H7 (cell line): ENCODE data around the gene PARD3. TPM values are rescaled to one million over a fixed set of nuclear protein-coding genes. Genes with fewer than 3 reads are reported as not detected.
"Not testable (repeated sequence)": the region's sequence is repeated elsewhere in the genome, so short reads cannot be mapped to it uniquely, and the experiment has no call there.

Source experiments
- DNase-seq: peaks from one replicate; pipeline ENCODE4 v3.0.0; 2012
- H3K27me3 ChIP-seq: 2 replicates; pipeline ENCODE4 v1.6.0; 2011; ENCODE audit warnings: mild to moderate bottlenecking, low read length; ENCODE audit not compliant: control insufficient read depth, insufficient read depth
- H3K36me3 ChIP-seq: replicated peaks from 2 replicates; pipeline ENCODE4 v1.5.1; 2011; ENCODE audit warnings: low read length; ENCODE audit not compliant: control insufficient read depth, insufficient read depth
- H3K4me3 ChIP-seq: 2 replicates; pipeline ENCODE4 v1.5.1; 2011; ENCODE audit warnings: low read depth, mild to moderate bottlenecking, control low read depth, low read length, moderate library complexity; ENCODE audit not compliant: insufficient read depth
- total RNA-seq: library from RNA; depleted of rRNA; stranded (reverse); fragments of >200 nt; shearing (Covaris generic); gene quantifications from 2 replicates; pipeline ENCODE4 v1.2.3, GENCODE V29; 2014

The PARD3 gene
- total RNA-seq, 1 experiment from 2014 or later: 51.1 TPM

DNA sequence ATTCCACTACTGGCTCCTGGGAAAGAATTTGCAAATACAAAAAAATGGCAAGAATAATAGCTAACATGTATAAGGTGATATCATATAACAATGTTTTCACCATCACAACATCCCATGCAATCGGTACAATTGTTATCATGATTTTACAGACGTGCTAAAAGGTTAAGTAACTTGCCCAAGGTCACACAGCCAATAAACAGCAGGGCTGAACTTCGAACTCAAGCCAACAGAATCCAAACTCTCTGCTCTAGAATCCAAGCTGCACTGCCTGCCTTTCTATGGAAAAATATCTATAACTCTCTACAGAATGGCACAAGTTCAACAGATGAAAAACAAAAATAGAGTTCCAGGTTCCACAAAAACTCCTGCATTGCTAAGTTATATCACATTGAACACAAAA lies 160.9 kb downstream of the PARD3 start:
- no peaks in the 10 kb centered on the region for H3K27me3 ChIP-seq
- DNase-seq: no peak
- no peak overlapping the region for H3K4me3 ChIP-seq
- no peaks in the 10 kb centered on the region for H3K36me3 ChIP-seq

DNA sequence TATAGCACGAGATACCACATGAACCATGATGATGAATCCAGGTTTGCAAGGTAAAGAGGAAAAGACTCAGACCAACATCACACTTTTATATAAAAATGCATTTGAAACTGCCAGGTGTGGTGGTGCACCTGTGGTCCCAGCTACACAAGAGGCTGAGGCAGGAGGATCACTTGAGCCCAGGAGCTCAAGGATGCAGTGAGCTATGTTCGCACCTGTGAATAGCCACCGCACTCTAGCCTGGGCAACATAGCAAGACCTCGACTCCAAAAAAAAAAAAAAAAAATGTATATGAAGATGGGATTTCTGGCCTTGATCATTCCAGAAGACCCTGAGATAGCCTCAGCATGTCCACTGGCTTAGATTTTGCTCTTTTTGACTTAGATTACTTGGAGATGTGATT lies 161.6 kb downstream of the PARD3 start:
- H3K4me3 ChIP-seq: no peak overlapping the region
- DNase-seq: no peak
- H3K36me3 ChIP-seq: no peaks in the 10 kb centered on the region
- H3K27me3 ChIP-seq: no peaks in the 10 kb centered on the region

DNA sequence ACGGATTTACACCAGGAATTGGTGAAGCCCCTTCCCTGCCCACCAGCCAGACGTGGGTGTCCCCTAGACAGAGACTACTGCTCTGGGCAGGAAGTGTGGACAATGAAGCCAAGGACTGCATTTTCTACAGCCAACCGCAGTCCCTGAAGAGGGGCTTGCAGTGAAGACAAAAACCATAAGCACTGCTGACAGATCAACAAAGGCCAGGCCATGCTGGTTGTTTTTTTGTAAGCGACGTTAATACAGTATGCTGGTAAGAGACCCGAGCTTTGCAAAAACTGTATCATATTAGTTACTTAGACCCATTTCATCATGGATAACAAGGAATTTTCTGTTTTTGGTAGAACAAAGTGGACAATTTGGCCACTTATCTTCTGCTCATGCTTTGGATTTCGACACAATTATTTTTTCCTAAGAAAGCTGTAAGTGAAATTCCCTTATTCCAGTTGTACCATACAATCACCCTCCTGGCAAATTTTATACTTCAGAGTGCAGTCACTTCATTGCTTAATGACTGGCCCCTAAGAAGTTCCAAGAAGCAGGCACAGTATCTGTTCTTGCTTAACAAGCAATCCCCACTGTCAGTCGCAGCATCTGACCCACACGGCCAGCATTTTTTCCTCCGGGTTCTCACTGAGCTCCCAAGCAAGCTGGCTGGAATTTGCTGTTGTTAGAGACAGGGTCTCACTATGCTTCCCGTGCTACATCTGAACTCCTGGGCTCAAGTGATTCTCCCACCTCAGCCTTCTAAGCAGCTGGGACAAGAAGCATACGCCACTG lies 163.5 kb downstream of the PARD3 start:
- no peaks in the 10 kb centered on the region for H3K27me3 ChIP-seq
- H3K4me3 ChIP-seq: no peak overlapping the region
- DNase-seq: no peak
- no peaks in the 10 kb centered on the region for H3K36me3 ChIP-seq

DNA sequence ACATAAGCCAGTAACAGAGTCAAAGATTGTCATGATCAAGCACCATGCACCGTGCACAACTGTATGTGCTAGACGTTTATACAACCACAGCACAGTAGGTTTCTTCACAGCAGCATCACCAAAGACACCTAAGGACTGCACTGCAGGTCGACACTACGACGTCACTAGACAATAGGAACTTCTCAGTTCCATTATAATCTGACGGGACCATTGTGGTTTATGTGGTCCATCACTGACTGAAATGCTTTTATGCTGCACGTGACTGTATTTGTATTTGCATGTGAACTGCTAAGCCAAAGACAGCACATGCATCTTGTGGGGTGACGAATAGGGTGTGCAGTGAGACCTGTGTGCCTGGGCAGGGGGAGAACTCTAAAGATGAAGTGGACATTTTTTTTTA lies 164.9 kb downstream of the PARD3 start:
- DNase-seq: no peak
- no peaks in the 10 kb centered on the region for H3K27me3 ChIP-seq
- no peaks in the 10 kb centered on the region for H3K36me3 ChIP-seq
- no peak overlapping the region for H3K4me3 ChIP-seq

DNA sequence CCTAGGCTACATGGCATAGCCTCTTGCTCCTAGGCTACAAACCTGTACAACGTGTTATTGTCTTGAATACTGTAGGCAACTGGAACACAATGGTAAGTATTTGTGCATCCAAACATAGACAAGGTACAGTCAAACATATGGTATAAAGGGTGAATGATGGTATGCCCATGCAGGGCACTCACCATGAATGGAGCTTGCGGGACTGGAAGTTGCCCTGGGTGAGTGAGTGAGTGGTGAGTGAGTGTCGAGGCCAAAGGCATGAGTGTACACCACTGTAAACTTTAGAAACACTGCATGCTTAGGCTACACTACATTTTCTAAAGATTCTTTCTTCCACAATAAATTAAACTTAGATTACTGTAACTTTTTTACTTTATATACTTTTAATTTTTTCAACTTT lies 165.7 kb downstream of the PARD3 start:
- no peak overlapping the region for H3K4me3 ChIP-seq
- DNase-seq: no peak
- H3K36me3 ChIP-seq: no peaks in the 10 kb centered on the region
- no peaks in the 10 kb centered on the region for H3K27me3 ChIP-seq

DNA sequence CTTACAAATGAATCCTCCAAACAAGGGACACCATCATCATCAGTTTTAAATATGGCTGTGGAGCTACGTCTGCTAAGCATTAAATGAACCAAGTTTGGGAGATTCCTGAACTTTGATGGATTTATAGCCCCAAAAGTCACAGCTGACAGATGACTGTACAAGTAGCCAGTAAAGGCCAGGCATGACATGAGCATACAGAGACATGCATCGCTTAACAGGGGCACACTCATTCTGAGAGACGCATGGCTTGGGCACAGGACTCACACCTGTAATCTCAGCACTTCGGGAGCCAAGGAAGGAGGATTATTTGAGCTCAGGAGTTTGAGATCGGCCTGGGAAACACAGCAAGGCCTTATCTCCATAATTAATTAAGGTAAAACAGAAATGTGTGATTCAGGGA lies 166.2 kb downstream of the PARD3 start:
- Histone ChIP-seq H3K36me3 (no peaks in the 10 kb centered on the region), H3K4me3 (no peak overlapping the region), H3K27me3 (no peaks in the 10 kb centered on the region)
- DNase-seq: no peak

DNA sequence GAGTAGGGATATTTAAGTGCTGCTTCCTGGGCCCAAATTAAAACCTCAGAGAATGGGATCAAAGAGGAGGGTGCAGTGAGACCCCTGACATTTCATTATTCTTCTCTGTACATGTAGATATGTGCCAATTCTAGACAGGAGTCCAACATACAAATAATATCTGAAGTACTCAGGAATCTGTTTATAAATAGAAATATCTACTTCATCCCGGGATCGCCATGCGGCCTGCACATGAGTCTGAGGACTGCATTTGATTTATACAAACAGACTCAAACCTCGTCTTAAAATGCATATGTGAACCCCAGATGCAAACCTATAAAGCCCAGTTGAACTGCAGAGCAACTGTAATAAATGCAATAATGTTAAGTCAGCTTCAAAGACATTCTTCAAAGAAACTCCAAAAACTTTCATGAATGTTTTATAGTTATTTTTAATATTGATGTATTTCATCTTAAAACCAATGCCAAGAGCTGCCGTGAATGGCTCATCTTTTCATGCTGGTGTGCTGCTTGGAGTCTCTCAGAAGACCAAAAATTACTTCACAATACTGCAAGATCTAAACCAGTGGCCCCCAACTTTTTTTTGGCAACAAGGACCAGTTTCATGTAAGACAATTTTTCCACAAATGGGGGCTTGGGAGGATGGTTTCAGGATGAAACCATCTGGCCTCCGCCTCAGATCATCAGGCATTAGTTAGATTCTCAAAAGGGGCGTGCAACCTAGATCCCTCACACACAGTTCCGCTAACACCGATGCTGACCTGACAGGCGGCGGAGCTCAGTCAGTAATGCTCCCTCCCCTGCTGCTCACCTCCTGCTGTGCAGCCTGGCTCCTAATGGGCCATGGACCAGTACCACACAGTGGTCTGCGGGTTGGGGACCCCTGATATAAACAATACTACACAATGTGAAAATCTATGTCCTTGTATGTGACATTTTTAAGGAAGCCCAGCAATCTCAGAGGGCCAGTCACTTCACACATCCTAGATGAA lies 166.9 kb downstream of the PARD3 start:
- H3K27me3 ChIP-seq: no peaks in the 10 kb centered on the region
- H3K4me3 ChIP-seq: no peak overlapping the region
- H3K36me3 ChIP-seq: no peaks in the 10 kb centered on the region
- no peak for DNase-seq

DNA sequence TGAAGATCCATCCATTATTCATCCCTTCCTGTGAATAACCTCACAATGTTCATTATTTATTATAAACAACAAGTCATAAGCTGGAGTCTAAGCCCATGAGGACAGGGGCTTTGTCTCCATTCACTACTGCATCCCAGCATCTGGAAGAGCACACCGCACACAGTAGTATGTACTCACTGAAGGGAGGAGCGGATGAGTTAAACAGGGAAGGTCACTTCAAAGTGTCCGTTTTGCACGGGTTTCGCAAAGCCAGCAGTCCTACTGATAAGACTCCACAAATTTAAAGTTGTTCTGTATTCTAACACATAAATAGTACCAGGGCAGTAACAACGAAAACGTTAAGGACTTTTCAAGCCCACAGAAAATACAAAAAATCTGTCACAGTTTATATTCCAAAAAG lies 167.9 kb downstream of the PARD3 start:
- Histone ChIP-seq H3K4me3 (no peak overlapping the region), H3K36me3 (no peaks in the 10 kb centered on the region), H3K27me3 (no peaks in the 10 kb centered on the region)
- no peak for DNase-seq

DNA sequence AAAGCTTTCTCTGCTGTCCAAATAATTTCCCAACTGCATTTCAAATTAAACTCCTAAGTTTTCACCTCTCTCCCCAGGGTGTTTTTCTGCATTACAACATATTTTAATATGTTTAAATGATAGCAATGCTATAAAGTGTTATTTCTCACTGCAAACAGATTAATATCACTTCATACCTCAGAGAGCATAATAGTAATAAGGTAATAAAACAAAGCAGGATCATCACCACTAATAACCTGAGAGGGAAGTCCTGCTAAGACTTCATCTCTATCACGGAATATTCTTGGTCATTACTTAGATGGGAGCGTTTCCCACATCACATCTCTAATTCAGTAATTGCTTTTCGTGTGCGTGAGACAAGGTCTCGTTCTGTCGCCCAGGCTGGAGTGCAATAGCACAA lies 168.8 kb downstream of the PARD3 start:
- no peak overlapping the region for H3K4me3 ChIP-seq
- H3K36me3 ChIP-seq: no peaks in the 10 kb centered on the region
- H3K27me3 ChIP-seq: no peaks in the 10 kb centered on the region
- no peak for DNase-seq

DNA sequence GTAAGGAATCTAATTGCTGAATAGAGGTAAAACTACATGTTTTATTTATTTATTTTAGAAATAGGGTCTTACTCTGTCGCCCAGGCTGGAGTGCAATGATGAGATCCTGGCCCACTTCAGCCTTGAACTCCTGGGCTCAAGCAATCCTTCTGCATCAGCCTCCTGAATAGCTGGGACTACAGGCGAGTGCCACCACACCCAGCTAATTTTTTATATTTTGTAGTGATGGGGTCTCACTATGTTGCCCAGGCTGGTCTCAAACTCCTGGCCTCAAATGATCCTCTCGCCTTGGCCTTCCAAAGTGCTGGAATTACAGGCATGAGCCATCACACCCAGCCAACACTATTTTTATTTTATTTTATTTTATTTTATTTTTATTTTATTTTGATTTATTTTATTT lies 170.3 kb downstream of the PARD3 start:
- not testable (repeated sequence) for H3K4me3 ChIP-seq

DNA sequence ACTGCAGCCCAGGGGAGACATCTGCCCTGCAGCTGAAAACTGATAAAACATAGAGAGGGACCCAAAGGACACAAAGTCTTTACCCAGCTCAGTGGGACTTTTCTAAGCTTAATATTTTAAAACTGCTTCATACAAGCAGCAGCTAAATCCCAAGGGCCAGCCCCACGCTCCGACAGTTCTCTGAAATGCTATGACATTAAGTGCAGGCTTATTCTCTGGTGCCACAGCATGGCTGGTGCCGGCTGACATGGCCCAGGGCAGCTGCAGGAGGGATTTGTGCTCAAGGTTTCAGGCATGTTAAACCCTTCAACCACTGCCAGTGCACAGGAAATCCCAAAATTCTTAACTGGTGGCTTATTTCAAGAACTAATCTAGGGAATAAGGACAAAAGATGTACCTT lies 170.9 kb downstream of the PARD3 start:
- no peaks in the 10 kb centered on the region for H3K27me3 ChIP-seq
- DNase-seq: no peak

More for the DNA sequence above, 170.3 kb downstream of the PARD3 start:
- not testable (repeated sequence) for DNase-seq, H3K36me3 ChIP-seq, H3K27me3 ChIP-seq

DNA sequence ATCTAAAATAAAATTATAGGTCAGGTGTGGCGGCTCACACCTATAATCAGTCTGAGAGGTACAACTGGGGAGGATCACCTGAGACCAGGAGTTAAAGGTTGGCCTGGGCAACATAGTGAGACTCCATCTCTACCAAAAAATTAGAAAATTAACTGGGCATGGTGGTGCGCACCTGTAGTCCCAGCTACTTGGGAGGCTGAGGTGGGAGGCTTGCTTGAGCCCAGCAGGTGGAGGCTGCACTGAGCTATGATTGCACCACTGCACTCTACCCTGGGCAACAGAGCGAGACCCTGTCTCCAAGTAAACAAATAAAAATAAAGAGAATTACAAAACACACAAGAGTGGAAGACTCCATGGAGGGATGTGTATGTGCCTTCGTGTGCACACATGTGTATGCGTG lies 171.5 kb downstream of the PARD3 start:
- DNase-seq: no peak
- no peaks in the 10 kb centered on the region for H3K27me3 ChIP-seq
- H3K4me3 ChIP-seq: no peak overlapping the region
- H3K36me3 ChIP-seq: no peaks in the 10 kb centered on the region

More for the DNA sequence above, 170.9 kb downstream of the PARD3 start:
- Histone ChIP-seq H3K36me3 (no peaks in the 10 kb centered on the region), H3K4me3 (no peak overlapping the region)

DNA sequence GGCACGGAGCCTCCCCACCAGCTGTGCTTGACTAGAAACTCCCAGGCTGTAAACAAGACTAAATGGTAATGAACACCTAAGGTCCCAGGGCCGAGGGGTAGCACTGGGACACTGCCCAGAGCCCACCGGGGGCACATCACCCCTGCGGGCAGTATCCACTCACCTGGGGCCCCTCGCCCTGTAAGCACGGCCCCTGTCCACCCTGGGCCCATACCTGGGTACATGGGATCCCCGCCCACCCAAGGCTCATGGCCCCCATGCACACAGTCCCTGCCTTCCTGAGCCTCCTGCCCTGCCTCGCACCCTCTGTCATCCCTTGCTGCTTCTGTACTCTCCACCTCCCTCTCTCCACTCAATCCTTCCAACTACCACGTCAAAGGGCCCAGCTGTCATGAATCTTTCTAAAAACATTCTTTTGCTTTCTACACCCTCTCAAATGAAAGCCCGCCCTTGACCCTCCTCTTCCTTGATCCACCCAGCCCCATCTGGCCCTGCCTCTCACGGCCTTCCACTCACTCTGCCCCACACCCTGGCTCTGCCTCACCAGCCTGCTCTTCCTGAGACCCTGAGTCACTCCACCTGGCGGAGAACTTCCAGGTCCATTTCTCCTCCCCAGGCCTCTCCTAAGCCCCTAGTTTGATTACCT lies 173.1 kb downstream of the PARD3 start:
- no peak overlapping the region for H3K4me3 ChIP-seq
- no peak for DNase-seq
- no peaks in the 10 kb centered on the region for H3K27me3 ChIP-seq
- no peaks in the 10 kb centered on the region for H3K36me3 ChIP-seq

DNA sequence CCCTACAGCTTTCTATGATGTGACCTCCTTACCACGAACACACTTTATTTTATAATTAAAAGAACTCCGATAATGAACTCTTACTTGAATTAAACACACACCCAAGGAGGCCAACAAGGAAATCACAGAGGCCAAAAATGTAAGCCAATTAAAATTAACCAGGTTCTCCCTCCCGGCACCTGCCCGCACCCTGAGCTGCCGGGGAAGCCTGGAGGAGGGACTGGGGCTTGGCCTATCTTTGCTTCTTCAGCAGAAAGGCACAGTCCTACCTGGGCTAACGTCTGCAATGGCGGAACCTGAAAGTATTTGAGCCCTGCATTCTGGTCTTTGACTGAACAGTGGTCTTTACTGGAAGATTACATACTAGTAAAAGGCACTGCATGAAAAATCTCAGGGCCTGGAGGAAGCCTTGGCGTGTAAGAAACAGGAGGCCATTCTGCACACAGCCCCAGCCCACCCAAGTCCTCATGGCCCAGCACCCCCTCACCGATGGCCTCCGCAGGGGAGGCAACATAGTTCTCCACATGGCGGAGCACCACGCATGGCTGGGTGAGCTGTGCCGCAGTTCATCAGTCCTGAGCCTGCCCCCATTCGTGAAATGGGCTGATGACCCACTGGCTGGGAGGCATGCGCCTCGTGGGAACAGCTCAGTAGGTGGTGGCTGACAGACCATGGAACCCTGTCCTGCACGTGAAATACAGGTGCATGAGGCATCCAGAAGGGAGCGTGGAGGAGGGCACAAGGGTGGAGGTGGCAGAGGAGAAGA lies 173.8 kb downstream of the PARD3 start:
- Histone ChIP-seq H3K27me3 (no peaks in the 10 kb centered on the region), H3K4me3 (no peak overlapping the region), H3K36me3 (no peaks in the 10 kb centered on the region)
- DNase-seq: no peak
